GOT3 (cell line): Measurements from ENCODE around the gene TOE1.
"Not testable (repeated sequence)": the region's sequence is repeated elsewhere in the genome, so short reads cannot be mapped to it uniquely, and the experiment has no call there.

Experiments
- DNase-seq: peaks from one replicate; lab custom pipeline; 2025; ENCODE audit warnings: mixed read lengths; lab: John Stamatoyannopoulos, UW

The TOE1 gene

GRCh38 chr1:45355683-45356082 lies 15.7 kb downstream of the TOE1 start:
- DNase-seq: no peak

- no peak for DNase-seq
These were observed 16.2 kb downstream of the TOE1 start for GRCh38 chr1:45356186-45356585.

GRCh38 chr1:45359882-45360513 lies 20.0 kb downstream of the TOE1 start:
- DNase-seq: no peak

- not testable (repeated sequence) for DNase-seq
These were observed 21.0 kb downstream of the TOE1 start for GRCh38 chr1:45360981-45361380.

- DNase-seq: no peak
These were observed 24.3 kb downstream of the TOE1 start for GRCh38 chr1:45364294-45364693.

GRCh38 chr1:45365051-45365450 lies 25.1 kb downstream of the TOE1 start:
- no peak for DNase-seq

GRCh38 chr1:45370575-45370974 lies 30.6 kb downstream of the TOE1 start:
- no peak for DNase-seq

GRCh38 chr1:45373573-45373972 lies 33.6 kb downstream of the TOE1 start:
- DNase-seq: no peak

GRCh38 chr1:45375104-45376090 lies 35.4 kb downstream of the TOE1 start:
- no peak for DNase-seq

GRCh38 chr1:45378184-45378583 lies 38.2 kb downstream of the TOE1 start:
- no peak for DNase-seq

- DNase-seq: no peak
These were observed 39.6 kb downstream of the TOE1 start for GRCh38 chr1:45379524-45379923.

GRCh38 chr1:45380125-45380524 lies 40.2 kb downstream of the TOE1 start:
- no peak for DNase-seq

- no peak for DNase-seq
These were observed 40.8 kb downstream of the TOE1 start for GRCh38 chr1:45380730-45381129.

GRCh38 chr1:45381243-45381642 lies 41.3 kb downstream of the TOE1 start:
- no peak for DNase-seq

- DNase-seq: no peak
These were observed 43.2 kb downstream of the TOE1 start for GRCh38 chr1:45383191-45383590.

- not testable (repeated sequence) for DNase-seq
These were observed 44.2 kb downstream of the TOE1 start for GRCh38 chr1:45384213-45384612.

- no peak for DNase-seq
These were observed 45.3 kb downstream of the TOE1 start for GRCh38 chr1:45385302-45385701.

- DNase-seq: no peak
These were observed 46.2 kb downstream of the TOE1 start for GRCh38 chr1:45386219-45386618.
